Bronchial epithelial cell (primary cell): ENCODE measurements around the gene PTPRD. TPM values are rescaled to one million over a fixed set of nuclear protein-coding genes. Genes with fewer than 3 reads are reported as not detected.

ENCODE experiments used
- DNase-seq: peaks from one replicate; pipeline ENCODE4 v3.0.0-alpha.2; 2010; ENCODE audit warnings: low read depth
- FAIRE-seq: peaks from 2 replicates; lab custom pipeline; 2011; peaks lifted over from hg19 to GRCh38; lab: Jason Lieb, UNC
- H3K27me3 ChIP-seq: 2 replicates; pipeline ENCODE4 v1.5.1; 2011; ENCODE audit warnings: low read length; ENCODE audit not compliant: control insufficient read depth, insufficient read depth
- H3K36me3 ChIP-seq: 2 replicates; pipeline ENCODE4 v1.5.1; 2011; ENCODE audit warnings: low read length; ENCODE audit not compliant: control insufficient read depth, insufficient read depth
- H3K4me3 ChIP-seq: 2 replicates; pipeline ENCODE4 v1.5.1; 2011; ENCODE audit warnings: mild to moderate bottlenecking, low read depth, low read length, control low read depth
- CTCF ChIP-seq: IDR thresholded peaks from 2 replicates; pipeline ENCODE4 v1.5.1; 2011; ENCODE audit warnings: mild to moderate bottlenecking, moderate library complexity, low read length, control low read depth, inconsistent platforms; ENCODE audit not compliant: insufficient read depth, severe bottlenecking
- total RNA-seq: library from RNA; depleted of rRNA; stranded (reverse); fragments of >200 nt; gene quantifications from 2 replicates; pipeline ENCODE4 v1.2.1, GENCODE V29; 2014

The PTPRD gene
- total RNA-seq, 1 donor from 2014 or later: 2.9 TPM

DNA sequence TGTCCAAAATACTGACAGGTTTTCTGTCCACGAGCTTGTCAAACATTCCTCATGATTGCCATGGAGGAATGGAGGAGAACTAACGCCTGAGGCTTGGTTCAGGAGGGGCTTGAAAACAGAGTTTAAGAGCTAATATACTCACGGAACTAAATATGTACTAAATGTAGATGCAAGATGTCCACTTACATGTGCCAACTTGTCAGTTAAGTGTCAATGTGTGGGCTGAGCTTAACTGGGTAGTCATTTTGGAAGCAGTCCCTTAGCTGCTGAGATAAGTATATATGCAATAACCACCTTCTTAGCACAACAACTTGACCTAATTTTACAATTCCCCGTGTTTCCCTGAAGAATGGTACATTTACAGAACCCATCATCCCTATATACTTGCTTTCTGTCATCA lies 176.0 kb downstream of the PTPRD start:
- no peak overlapping the region for H3K4me3 ChIP-seq
- FAIRE-seq: no peak
- H3K27me3 ChIP-seq: no peaks in the 10 kb centered on the region
- DNase-seq: peak; percentile 58
- H3K36me3 ChIP-seq: no peaks in the 10 kb centered on the region
- TF ChIP-seq CTCF: no peak

DNA sequence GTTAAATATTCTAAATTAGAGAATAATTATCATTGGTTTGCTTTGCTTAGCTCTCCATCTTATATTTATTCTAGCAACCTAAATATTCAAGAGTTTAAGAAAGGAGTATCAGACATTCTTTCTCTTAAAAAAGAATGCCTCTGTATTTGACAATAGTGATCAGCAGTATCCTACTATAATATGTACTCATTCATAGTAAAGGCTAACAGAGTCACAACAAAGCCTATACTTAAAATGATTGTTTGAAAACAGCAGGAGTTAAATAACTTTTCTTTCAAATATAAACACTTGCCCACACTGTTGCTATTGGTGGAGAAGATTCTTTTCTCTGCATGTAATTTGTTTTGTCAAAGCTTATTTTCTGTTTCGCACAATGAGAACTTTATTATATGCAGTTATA lies 178.4 kb downstream of the PTPRD start:
- Histone ChIP-seq H3K4me3 (no peak overlapping the region), H3K36me3 (no peaks in the 10 kb centered on the region), H3K27me3 (no peaks in the 10 kb centered on the region)
- FAIRE-seq: no peak
- DNase-seq: no peak
- no peak for TF ChIP-seq CTCF

- DNase-seq (no peak), FAIRE-seq (no peak)
- Histone ChIP-seq H3K27me3 (no peaks in the 10 kb centered on the region), H3K36me3 (no peaks in the 10 kb centered on the region), H3K4me3 (no peak overlapping the region)
- no peak for TF ChIP-seq CTCF
Measured at GRCh38 chr9:10411272-10411671, 201.5 kb downstream of the PTPRD start.

DNA sequence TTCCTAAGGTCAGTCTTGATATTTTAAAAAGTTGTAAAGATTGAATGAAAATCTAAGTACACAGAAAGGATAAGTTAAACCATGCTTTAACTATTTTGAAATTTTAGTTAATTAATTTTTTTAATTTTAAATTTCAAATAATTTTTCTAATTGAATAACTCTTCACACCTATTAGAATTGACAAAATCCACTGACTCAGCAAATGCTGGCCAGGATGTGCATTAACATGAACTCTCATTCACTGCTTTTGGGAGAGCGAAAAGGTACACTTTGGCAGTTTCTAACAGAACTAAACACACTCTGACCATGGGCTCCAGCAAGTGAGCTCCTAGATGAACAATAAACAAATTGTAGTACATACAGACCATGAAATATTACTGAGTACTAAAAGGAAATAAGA lies 209.5 kb downstream of the PTPRD start:
- Histone ChIP-seq H3K27me3 (no peaks in the 10 kb centered on the region), H3K4me3 (no peak overlapping the region), H3K36me3 (no peaks in the 10 kb centered on the region)
- DNase-seq (no peak), FAIRE-seq (no peak)
- TF ChIP-seq CTCF: no peak

DNA sequence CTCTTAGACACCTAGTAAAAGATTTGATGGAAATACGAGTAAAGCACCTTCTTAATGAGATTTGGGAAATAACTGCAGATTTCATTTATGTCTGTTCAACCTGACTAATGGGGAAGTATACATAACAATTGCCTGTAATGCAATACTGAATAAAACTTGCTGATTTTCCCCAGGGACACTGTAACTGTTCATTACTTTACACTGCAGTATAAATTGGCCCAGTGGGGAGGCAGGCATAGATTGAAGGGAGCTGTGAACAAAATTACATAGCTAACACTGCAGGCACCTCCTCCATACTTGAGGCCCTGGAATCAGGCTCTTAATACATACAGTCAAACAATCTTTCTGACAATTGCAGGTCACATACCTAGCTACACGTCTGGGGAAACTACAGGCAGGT lies 216.2 kb downstream of the PTPRD start:
- Histone ChIP-seq H3K36me3 (no peaks in the 10 kb centered on the region), H3K27me3 (no peaks in the 10 kb centered on the region), H3K4me3 (no peak overlapping the region)
- TF ChIP-seq CTCF: no peak
- FAIRE-seq (no peak), DNase-seq (no peak)

DNA sequence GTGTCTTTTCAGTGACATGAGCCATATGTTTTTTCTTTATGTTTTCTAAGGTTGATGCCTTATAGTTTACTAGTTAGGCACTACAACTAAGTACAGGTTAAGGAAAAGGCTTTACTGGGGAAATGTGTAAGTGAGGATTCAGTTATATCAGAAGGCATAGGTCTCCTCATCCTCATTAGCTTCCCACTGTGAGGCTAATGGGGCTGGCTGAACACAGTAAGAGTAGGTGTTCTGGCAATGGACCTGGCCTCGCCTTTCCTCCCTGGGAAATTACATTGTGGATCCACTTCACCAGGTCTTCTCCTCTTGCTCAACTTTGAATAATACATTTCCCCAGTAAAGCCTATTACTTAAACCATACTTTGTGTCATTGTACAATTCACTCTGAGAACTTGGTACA lies 225.5 kb downstream of the PTPRD start:
- no peak for FAIRE-seq
- no peaks in the 10 kb centered on the region for H3K27me3 ChIP-seq
- H3K36me3 ChIP-seq: no peaks in the 10 kb centered on the region
- H3K4me3 ChIP-seq: no peak overlapping the region
- no peak for TF ChIP-seq CTCF
- no peak for DNase-seq
